ENCODE data around the gene NOSIP.
"Not testable (repeated sequence)": the region's sequence is repeated elsewhere in the genome, so short reads cannot be mapped to it uniquely, and the experiment has no call there.

Gene NOSIP, protein sequence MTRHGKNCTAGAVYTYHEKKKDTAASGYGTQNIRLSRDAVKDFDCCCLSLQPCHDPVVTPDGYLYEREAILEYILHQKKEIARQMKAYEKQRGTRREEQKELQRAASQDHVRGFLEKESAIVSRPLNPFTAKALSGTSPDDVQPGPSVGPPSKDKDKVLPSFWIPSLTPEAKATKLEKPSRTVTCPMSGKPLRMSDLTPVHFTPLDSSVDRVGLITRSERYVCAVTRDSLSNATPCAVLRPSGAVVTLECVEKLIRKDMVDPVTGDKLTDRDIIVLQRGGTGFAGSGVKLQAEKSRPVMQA

DNA sequence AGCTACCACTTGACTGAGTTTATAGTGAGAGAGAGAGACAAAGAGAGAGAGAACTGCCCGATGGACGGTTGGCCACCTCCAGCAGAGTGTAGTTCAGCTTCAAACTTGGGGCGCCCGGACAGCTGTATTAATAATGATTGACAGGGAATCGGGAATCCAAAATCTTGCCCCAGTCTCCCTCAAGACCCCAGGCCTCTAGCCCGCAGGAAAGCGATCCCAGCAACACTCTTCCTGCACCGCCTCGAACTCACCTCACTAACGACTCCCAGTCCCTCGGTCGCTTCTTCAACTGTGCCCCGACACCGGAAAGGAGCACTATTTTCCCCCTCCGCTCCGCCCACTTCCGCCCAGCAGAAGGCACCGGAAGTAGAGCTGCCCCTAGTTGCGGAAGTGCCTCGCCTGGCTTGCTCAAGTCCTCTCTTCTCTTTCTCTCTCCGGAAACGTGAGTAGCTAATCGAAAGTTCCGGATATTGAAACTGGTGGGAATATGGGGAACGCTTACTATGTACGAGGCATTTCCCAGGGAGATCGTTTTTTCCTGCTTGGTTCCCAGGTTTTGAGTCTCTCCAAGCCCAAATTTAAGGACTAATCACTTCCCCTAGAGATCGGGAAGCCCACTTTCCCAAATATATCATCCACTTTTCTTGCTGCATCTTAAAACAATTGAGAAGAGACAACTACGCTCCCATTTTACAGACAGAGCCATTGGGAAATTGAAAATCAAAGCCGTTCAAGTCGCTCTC is at the start of gene NOSIP:
TSS of gene NOSIP (minus strand) at position 293 of the 743 bp plus-strand sequence. CDS start 19,865 bp downstream, outside the sequence.
- peak; percentile 90 for DNase-seq (ENCODE audit: low read depth)

DNA sequence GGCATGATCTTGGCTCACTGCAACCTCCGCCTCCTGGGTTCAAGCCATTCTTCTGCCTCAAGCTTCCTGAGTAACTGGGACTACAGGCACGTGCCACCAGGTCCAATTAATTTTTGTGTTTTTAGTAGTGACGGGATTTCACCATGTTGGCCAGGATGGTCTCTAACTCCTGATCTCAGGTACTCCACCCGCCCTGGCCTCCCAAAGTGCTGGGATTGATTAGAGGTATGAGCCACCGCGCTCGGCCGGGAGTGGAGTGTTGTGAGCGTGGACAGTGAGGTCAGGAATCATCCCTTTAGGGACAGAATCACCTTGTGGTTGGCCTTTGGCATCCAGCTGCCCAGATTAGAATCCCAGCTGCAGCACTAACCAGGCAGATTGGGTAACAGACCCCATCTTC is 49.3 kb upstream of the NOSIP start:
- no peak for DNase-seq (ENCODE audit: low read depth)

DNA sequence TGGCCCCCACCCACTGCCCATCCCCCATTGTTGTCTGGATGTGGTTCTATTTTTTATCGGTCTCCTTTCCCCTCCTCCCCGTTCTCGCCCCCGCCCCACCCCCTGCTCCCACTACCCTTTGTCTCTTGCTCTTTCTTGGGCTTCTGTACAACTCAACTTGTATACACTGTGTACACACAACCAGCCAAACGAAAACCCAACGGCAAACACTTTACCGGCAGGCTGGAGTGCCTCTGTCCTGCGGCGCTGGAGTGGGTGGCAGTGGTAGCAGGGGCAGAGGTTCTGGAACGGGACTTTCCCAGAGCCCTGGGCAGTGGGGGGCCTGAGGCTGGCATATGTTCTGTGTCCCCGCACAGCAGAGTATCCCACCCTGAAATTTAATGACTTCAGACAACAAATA is 45.9 kb upstream of the NOSIP start:
- no peak for DNase-seq (ENCODE audit: low read depth)

DNA sequence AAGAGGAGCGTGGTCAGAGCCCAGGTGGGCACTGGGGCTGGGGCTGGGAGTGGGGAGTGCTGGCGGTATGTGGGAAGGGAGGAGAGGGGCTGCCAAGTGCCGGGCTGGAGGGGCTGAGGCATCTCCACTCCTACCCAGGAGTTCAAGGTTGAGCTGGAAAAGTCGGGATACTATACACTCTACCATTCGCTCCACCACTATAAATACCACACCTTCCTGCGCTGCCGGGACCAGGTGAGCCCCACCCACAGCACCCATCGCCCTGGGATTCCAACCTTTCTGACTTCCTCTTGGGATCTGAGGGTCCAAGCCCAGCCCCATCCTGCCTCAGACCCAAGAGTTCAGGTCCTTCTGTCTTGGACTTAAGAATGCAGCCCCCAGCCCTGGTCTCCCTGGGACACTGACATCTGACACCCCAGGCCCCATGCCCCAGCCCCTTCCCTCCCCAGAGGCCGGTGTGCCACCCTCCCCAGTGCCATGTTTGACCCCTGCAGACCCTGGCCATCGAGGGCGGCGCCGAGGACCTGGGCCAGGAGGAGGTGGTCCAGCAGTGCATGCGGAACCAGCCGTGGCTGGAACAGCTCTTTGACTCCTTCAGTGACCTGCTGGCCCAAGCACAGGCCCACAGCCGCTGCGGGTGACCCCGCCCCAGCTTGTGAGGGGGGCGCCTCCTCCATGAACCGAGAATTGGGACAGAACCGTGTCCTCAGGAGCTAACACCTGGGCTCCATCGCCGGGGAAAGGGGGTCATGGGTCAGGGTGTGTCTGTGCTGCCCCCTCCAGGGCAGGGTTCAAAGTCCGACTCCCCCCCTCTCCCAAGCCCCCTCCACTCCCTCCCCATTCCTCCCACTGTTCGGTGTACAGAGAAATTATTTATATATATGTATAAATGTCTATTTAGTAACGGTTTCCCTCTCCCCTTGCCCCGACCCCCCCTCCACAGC is 44.9 kb upstream of the NOSIP start:
- no peak for DNase-seq (ENCODE audit: low read depth)

DNA sequence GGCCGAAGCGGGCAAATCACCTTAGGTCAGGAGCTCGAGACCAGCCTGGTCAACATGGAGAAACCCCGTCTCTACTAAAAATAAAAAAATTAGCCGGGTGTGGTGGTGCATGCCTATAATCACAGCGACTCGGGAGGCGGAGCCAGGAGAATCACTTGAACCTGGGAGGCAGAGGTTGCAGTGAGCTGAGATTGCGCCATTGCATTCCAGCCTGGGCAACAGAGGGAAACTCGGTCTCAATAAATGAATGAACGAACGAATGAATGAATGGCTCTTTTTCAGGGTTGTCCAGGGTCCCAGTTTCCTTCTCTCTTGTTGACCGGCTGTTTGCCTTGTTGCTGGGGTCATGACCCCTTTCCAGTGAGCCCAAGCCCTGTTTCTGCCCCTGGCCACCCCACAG is 37.5 kb upstream of the NOSIP start:
- DNase-seq (ENCODE audit: low read depth): not testable (repeated sequence)

DNA sequence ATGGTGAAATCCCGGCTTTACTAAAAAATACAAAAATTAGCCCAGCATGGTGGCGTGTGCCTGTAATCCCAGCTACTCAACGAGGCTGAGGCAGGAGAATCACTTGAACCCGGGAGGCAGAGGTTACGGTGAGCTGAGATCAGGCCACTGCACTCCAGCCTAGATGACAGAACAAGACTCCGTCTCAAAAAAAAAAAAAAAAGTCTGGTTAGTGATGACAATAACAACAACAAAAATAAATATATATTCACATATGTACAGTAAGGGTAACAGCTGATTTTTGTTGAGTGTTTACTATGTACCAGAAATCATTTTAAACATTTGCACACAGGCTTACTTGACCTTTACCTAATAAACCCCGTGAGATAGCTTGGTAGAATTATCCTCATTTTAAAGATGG is 36.6 kb upstream of the NOSIP start:
- DNase-seq (ENCODE audit: low read depth): no peak

DNA sequence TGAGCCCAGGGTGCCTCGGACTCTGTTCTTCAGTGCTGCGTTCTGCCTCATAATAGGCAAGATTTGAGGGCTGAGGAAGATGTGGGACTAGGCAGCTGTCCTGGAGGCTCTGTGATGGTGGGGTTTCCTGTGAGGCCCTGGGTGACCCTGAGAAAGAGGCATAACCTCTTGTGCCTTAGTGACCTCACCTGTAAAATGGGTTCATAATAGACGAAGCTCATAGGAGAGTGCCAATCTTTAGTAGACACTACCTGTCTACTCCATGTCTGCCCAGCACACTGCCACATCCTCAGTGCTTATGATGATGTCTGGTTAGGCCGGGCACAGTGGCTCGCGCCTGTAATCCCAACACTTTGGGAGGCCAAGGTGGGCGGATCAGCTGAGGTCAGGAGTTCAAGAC is 36.2 kb upstream of the NOSIP start:
- no peak for DNase-seq (ENCODE audit: low read depth)

DNA sequence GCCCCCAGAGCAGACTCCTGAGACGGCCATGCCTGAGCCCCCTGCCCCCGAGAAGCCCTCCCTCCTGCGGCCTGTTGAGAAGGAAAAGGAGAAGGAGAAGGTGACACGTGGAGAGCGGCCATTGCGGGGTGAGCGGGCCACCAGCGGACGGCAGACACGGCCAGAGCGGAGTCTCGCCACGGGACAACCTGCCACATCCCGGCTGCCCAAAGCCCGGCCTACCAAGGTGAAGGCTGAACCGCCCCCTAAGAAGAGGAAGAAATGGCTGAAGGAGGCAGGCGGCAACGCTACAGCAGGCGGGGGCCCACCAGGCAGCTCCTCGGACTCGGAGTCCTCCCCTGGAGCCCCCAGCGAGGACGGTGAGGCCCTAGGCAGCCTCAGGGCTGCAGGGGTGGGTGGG is 35.5 kb upstream of the NOSIP start:
- DNase-seq (ENCODE audit: low read depth): no peak

DNA sequence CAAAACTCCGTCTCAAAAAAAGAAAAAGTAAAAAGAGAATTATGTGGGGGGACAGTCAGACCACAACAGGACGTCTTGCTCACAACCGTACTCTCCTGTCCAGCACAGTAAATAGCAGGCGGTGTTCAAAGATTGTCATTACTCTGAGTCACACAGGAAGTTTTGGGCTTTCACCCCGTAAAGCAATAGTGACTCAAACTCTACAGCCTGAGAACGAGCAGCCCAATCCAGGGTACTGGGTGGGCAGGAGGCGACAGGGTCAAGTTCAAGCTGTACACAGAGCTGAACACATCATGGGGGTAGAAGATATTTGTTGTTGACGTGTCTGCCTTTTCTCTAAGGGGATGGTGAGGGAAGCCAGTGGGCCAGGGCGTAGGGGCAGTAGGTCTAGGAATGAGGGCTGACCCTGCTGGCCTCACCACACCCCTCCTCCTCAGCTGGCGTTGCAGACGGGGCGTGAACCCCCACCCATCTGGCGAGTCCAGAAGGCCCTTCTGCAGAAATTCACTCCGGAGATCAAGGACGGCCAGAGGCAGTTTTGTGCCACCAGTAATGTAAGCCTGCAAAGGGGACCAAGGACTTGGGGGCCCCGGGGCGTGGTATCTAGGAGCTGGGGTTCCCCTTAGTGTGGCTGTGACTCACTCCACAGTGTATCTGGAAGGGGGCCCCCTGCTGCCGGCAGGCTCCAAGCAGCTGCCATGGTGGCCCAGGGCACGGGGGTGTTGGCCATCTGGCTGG is 33.9 kb upstream of the NOSIP start:
- no peak for DNase-seq (ENCODE audit: low read depth)

DNA sequence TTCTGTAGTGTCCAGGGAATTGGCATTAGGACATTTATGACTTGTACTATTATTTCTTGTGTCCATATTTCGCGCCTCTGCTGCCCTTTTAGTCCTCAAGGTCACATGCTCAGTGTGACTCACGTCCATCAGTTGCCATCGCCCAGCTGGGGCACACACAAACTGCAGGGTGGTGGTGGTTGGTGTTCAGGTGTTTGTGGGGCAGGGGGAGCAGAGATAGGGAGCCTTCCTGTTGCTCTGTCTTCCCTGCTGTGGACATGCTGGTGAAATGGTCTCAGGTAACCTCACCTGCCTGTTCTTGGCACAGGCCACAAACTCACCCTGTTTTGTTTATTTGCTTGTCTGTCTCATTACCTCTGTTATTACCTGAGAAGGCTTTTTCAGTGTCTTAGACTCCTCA is 33.0 kb upstream of the NOSIP start:
- DNase-seq (ENCODE audit: low read depth): no peak

DNA sequence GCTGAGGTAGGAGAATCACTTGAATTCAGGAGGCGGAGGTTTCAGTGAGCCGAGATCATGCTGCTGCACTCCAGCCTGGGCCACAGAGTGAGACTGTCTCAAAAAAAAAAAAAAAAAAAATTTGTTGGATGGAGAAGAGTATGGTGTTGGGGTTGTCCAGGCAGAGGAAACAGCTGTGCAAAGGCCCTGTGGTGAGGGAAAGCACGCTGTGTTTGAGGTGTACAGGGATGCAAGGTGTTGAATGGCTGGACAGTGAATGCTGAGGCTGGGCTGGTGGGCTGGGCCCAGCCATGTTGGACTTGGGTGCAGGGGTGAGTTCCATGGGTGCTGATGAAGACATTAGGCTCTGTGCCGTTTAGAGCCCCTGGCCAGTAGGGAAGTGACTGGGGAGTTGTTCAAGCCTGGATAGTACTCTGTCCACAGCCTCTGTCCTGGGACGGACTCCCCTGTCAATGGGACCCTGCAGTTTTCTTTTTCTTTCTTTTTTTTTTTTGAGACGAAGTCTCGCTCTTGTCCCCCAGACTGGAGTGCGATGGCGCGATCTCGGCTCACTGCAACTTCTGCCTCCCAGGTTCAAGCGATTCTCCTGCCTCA is 29.2 kb upstream of the NOSIP start:
- no peak for DNase-seq (ENCODE audit: low read depth)

DNA sequence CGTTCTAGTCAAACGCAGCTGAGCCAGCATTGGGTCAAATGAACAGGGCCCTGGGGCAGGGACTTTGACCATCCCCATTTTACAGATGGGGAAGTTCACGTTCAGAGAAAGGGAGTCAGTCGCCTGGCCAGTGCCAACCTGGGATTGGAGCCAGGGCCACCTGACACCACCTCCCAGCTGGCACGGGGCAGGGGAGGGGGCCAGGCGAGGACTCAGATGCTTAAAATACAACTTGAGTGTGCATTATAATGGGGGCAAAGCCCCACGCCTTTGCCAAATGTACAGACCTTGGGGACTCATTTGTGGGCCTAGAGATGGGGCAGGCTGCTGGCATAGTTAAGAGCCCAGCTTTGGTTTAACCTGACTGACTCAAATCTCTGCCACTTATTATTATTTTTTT is 25.2 kb upstream of the NOSIP start:
- DNase-seq (ENCODE audit: low read depth): no peak

DNA sequence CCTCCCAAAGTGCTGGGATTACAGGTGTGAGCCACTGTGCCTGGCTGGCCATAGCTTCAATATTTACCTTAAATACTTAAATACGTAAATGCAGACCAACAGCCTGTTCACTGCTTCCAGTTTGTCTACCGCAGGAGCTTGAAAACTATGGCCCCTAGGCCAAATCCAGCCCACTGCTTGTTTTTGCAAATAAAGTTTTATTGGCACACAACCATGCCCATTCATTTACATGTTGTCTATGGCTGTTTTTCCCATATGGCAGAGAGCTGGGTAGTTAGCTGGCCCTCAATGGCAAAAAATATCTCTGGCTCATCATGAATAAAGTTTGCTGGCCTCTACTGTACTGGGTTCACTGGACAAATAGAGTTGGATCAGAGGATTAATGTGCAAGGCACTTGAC is 22.4 kb upstream of the NOSIP start:
- DNase-seq (ENCODE audit: low read depth): no peak

DNA sequence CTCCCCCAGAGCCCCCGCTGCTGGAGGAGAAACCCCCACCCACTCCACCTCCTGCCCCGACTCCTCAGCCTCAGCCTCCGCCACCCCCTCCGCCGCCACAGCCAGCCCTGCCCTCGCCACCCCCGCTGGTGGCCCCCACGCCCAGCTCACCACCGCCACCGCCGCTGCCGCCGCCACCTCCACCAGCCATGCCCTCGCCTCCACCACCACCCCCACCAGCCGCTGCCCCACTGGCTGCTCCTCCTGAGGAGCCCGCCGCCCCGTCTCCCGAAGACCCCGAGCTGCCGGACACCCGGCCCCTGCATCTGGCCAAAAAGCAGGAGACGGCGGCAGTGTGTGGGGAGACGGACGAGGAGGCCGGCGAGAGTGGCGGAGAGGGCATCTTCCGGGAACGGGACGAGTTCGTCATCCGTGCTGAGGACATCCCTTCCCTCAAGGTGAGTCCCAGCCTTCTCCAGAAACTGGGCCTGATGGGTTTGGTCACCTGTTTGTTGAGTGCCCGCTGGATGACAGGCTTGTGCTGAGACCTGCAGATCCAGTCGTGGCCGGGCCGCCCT is 21.2 kb upstream of the NOSIP start:
- DNase-seq (ENCODE audit: low read depth): no peak

DNA sequence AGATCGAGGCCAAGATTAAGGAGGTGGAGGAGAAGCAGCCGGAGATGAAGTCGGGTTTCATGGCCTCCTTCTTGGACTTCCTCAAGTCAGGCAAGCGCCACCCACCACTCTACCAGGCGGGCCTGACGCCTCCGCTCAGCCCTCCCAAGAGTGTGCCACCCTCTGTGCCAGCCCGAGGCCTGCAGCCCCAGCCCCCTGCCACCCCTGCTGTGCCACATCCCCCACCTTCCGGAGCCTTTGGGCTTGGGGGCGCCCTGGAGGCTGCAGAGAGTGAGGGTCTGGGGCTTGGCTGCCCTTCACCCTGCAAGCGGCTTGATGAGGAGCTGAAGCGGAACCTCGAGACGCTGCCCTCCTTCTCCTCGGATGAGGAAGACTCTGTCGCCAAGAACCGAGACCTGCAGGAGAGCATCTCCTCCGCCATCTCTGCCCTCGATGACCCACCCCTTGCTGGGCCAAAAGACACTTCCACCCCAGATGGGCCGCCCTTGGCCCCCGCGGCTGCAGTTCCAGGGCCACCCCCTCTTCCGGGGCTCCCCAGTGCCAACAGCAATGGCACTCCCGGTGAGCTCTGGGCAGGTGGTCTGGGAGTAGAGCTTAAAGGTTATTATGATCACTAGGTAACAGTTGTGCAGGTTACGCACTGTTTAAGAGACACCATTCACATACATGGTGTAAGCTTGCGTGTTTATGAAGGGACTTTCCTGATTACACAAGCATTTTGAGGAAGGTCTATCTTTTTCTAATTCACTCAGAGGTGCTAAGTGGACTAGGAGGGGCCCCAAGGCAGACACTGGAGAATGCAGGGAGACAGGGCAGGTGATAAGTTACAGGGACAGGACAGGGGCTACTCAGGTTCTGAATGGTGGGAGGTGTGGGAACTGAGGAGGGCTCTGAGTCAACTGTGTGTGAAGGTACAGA is 19.3 kb upstream of the NOSIP start:
- no peak for DNase-seq (ENCODE audit: low read depth)

DNA sequence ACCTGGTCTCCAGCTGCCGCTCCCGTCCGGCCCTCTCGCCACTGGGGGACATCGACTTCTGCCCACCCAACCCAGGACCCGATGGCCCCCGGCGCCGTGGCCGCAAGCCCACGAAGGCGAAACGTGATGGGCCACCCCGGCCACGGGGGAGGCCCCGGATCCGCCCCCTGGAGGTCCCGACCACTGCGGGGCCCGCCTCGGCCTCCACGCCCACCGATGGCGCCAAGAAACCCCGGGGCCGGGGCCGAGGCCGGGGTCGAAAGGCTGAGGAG is 17.3 kb upstream of the NOSIP start:
- DNase-seq (ENCODE audit: low read depth): no peak

DNA sequence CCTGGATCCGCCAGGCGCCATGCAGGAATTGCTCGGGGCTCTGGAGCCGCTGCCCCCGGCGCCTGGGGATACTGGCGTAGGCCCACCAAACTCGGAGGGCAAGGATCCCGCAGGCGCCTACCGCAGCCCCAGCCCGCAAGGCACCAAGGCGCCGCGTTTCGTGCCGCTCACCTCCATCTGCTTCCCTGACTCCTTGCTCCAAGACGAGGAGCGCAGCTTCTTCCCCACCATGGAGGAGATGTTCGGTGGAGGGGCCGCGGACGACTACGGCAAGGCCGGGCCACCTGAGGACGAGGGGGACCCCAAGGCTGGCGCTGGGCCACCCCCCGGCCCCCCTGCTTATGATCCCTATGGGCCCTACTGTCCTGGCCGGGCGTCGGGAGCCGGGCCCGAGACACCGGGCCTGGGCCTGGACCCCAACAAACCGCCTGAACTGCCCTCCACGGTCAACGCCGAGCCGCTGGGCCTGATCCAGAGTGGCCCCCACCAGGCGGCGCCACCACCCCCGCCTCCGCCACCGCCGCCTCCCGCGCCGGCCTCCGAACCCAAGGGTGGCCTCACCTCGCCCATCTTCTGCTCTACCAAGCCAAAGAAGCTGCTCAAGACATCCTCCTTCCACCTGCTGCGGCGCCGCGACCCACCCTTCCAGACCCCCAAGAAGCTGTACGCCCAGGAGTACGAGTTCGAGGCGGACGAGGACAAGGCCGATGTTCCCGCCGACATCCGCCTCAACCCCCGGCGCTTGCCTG is 16.8 kb upstream of the NOSIP start:
- DNase-seq (ENCODE audit: low read depth): no peak

DNA sequence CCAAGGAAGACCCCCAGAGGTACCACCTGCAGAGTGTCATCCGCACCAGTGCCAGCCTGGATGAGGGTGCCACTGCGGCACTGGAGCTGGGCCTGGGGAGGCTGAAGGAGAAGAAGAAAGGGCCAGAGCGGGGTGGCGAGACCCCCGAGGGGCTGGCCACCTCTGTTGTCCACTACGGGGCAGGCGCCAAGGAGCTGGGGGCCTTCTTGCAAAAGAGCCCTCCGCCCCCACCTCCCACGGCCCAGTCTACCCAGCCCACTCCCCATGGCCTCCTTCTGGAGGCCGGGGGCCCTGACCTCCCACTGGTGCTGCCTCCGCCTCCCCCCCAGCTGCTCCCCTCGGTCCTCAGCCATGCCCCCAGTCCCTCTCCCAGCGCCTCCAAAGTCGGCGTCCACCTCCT is 16.1 kb upstream of the NOSIP start:
- DNase-seq (ENCODE audit: low read depth): no peak

DNA sequence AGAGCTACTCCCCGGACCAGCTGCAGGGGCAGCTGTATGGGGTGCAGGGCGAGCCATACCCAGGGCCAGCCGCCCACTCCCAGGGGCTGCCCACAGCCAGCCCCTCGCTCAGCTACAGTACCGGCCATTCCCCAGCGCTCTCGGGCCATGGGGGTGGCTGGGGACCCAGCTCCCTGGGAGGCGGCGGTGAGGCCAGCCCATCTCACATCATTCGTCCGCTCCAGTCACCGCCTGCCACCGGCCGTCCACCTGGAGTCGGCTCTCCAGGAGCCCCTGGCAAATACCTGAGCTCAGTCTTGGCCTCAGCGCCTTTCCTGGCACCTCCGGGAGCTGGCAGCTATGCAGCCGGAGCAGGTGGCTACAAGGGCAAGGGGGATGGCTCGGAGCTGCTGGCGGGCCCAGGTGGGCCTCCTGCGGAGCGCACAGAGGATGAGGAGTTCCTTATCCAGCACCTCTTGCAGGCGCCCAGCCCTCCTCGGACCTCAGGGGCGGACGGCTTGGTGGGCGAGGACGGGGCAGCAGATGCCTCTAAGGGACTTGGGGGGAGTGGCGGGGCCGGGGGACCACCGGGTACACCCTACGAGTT is 15.6 kb upstream of the NOSIP start:
- DNase-seq (ENCODE audit: low read depth): no peak

All from stimulated activated CD8-positive, alpha-beta memory T cell treated with anti-CD3 and anti-CD28 coated beads, Interleukin-12 subunit alpha, Interleukin-12 subunit beta, amount 100 ng/mL, for 4 hours (primary cell).